Naive thymus-derived CD8-positive, alpha-beta T cell (primary cell): ENCODE measurements around the gene SHH. TPM values are rescaled to one million over a fixed set of nuclear protein-coding genes. Genes with fewer than 3 reads are reported as not detected.

Experiments
- ATAC-seq, 2 donors: fragments of 150-1000 bp; cut with Tn5 transposase in 1 of 2; sonication (Bioruptor Pico), chemical (Tn5 transposase) in 1 of 2; 1 replicate in 1 of 2; 2 replicates in 1 of 2; pipeline ENCODE4 v1.10.0; 2021; ENCODE audit warnings: mild to moderate bottlenecking in 2 of 2, moderate library complexity in 2 of 2
- POLR2A ChIA-PET: fragments of 350-600 bp; sonication (Branson Sonifier 250); formaldehyde crosslinking; loops from one replicate; lab custom pipeline; 2021; ENCODE audit warnings: antibody characterized with exemption; lab: Charles Lee
- DNase-seq, 10 donors: peaks; one replicate each; pipeline versions ENCODE4 v3.0.0 to v3.0.0-alpha.2; 2020 to 2022
- H3K27ac Mint-ChIP-seq, 10 donors: one replicate each; pipeline ENCODE4 v1.8.0; 2020 to 2022; ENCODE audit warnings: mild to moderate bottlenecking in 10 of 10, mixed read lengths in 10 of 10, moderate library complexity in 4 of 10, inconsistent platforms in 1 of 10
- H3K27me3 Mint-ChIP-seq, 5 donors: one replicate each; pipeline ENCODE4 v1.8.0; 2021 to 2022; ENCODE audit warnings: mixed read lengths in 5 of 5
- H3K36me3 Mint-ChIP-seq, 3 donors: one replicate each; pipeline ENCODE4 v1.8.0; 2020 to 2022; ENCODE audit warnings: mixed read lengths in 3 of 3, mild to moderate bottlenecking in 2 of 3, inconsistent platforms in 1 of 3
- H3K4me1 Mint-ChIP-seq, 4 donors: one replicate each; pipeline ENCODE4 v1.8.0; 2021 to 2022; ENCODE audit warnings: mixed read lengths in 4 of 4
- H3K4me3 Mint-ChIP-seq, 10 donors: one replicate each; pipeline ENCODE4 v1.8.0; 2020 to 2022; ENCODE audit warnings: mild to moderate bottlenecking in 10 of 10, mixed read lengths in 10 of 10, moderate library complexity in 6 of 10, inconsistent platforms in 1 of 10
- H3K9me3 Mint-ChIP-seq, 9 donors: one replicate each; pipeline ENCODE4 v1.8.0; 2020 to 2022; ENCODE audit warnings: mixed read lengths in 9 of 9, mild to moderate bottlenecking in 3 of 9, inconsistent platforms in 1 of 9, moderate library complexity in 1 of 9
- polyA plus RNA-seq, 3 donors: library from polyadenylated mRNA; unstranded; fragments of 300-500 nt; fragmentation: Illumina TruSeq; gene quantifications; one replicate each; pipeline ENCODE4 v1.2.3, GENCODE V29; 2021
- total RNA-seq, 8 experiments: library from RNA in 2 of 8; stranded (reverse) in 2 of 8; gene quantifications; one replicate each; pipeline ENCODE4 v1.2.3 and lab custom pipeline; 2021 to 2026

Gene SHH
- total and polyA plus RNA-seq, 5 experiments from 2014 or later, result 0.11 TPM; not detected in 4

DNA sequence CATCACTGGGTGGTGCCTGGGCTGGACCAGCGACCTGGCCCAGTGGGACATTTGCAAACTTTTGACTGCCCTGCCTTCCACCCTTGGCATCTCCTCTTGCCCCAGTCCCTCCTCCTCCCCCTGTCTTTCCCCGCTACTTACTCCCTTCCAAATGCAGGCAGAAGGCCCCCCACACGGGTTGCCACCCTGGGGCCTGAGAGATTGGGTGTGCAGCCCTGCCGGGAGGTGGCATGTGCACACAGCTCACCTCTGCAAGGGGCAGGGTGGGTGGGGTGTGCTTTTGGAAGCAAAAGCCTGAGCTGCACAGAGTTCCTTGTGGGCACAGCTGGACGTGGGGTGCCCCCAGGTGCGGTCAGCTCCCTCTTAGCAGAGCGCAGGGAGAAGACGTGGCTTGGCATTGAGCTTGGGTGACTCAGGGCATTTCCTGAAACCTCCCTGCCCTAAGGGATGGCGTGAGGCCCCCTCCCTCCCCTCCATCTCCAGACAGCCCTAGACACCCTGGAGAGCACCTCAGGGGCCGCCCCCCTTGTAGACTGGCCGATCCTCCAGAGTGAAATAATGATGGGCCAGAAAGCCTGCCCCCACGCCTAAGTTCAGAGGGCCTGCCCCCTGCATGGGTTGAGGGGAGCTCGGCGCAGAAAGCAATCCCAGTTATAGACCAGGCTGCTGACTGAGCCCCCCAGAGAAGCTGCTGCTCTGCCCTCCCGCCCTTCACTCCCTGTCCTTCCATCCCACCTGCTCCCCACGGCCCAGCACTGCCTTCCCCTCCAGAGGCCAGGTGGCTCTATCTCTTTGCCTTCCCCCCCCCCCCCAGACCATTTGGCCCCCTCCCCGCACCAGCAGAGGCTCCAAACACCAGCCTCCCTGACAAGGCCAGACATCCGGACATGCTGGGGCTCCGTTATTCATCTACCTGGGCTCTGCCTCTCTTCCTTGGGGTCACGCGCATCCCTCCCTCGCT lies 2.3 kb upstream of the SHH start:
- Mint-ChIP-seq H3K4me3 (no peak overlapping the region), H3K36me3 (peaks cover 0 to 2% (median 0%) of the 10 kb centered on the region in 3 donors), H3K27me3 (peaks cover 22 to 60% (median 39%) of the 10 kb centered on the region in 5 donors), H3K9me3 (peaks cover 0 to 2% (median 0%) of the 10 kb centered on the region in 9 donors), H3K4me1 (peaks cover 13 to 25% (median 18%) of the 10 kb centered on the region in 4 donors), H3K27ac (no peak overlapping the region)
- ATAC-seq (no peak), DNase-seq (no peak)
- POLR2A ChIA-PET, result interaction anchor here (0.6 kb wide), 1 partner anchor 13 kb away, joined by 5 read pairs; no protein-coding TSS in a partner anchor

DNA sequence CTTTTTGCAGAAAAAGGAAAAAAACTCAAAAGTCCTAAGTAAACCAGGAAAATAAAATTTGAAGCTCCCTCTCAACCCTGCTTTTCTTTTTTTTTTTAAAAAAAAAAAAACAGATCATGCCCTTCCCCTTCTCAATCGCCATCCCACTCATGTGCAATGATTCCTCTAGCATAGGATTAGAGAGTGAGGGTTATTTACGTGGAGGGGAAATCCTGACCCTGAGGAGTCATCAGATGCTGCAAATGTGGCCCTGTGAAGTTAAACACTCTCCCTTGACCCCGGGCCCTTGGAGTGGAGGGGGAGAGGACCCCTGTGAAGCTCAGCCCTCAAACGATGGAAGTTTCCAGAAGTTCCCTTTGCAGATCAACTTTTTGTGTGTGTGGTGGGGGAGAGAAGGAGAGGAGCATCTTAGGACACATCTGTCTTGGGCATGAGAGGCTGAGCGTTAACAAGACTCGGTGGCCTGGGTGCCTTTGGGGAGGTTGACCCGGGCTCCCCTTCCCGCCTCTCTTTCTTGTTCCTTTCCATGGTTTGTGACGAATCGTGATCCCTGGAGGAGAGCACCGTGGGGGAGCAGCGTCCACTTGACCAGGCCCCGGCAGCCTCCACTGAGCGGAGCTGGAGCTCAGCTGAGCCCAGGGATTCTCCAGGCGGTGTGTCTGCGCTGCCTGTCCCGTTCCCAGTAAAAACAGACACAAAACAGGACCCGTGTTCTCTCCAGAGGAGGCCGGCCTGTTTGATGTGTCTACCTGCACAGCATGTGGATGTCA lies 1.5 kb upstream of the SHH start:
- POLR2A ChIA-PET, result no interaction called here
- ATAC-seq (no peak), DNase-seq (no peak)
- H3K4me1 Mint-ChIP-seq, result peaks cover 17 to 28% (median 21%) of the 10 kb centered on the region in 4 donors
- no peak overlapping the region for H3K27ac Mint-ChIP-seq
- peaks cover 0 to 2% (median 0%) of the 10 kb centered on the region in 9 donors for H3K9me3 Mint-ChIP-seq
- H3K27me3 Mint-ChIP-seq, result peaks cover 25 to 62% (median 43%) of the 10 kb centered on the region in 5 donors
- H3K36me3 Mint-ChIP-seq, result peaks cover 0 to 2% (median 0%) of the 10 kb centered on the region in 3 donors
- no peak overlapping the region for H3K4me3 Mint-ChIP-seq

DNA sequence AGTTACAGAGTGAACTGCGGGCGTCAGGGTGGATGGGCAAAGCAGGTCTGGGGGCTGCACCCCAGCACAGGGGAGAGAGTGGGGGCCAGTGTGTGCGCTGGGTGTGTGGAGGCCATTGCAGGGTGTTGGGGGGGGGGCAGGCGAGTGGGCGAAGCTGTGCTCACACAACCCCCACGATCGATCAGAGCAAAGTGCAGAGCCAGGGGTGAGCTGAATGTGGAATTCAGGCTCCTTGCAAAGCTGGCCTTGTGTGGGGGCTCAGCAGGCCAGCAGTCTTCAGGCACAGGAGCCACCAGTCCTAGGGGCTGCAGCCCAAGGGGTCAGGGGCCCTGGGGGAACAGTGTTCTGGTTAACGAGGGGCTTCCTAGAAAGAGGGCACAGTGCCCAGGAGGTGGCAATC lies 862 bp upstream of the SHH start:
- peaks cover 17 to 28% (median 23%) of the 10 kb centered on the region in 4 donors for H3K4me1 Mint-ChIP-seq
- peaks cover 0 to 2% (median 0%) of the 10 kb centered on the region in 9 donors for H3K9me3 Mint-ChIP-seq
- peaks cover 0 to 2% (median 0%) of the 10 kb centered on the region in 3 donors for H3K36me3 Mint-ChIP-seq
- no peak overlapping the region for H3K4me3 Mint-ChIP-seq
- DNase-seq, result no peak
- H3K27me3 Mint-ChIP-seq, result peaks cover 25 to 63% (median 45%) of the 10 kb centered on the region in 5 donors
- ATAC-seq, result no peak
- POLR2A ChIA-PET, result no interaction called here
- no peak overlapping the region for H3K27ac Mint-ChIP-seq

DNA sequence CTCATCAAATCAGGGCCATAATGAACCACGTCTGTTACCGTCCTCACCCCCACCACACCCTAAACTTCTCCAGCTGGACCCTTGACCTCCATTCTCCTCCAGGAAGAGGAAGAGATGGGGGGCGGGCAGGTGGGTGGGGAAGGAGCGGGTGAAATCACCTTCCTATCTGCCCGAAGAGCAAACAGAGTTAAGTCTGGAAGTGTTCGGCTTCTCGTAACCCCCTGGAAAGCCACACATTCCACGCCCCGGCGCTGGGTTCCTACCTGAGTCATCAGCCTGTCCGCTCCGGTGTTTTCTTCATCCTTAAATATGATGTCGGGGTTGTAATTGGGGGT lies 736 bp downstream of the SHH start:
- Mint-ChIP-seq H3K27ac (no peak overlapping the region), H3K9me3 (no peaks in the 10 kb centered on the region), H3K4me1 (peaks cover 19 to 37% (median 30%) of the 10 kb centered on the region in 4 donors), H3K4me3 (no peak overlapping the region), H3K36me3 (peaks cover 0 to 2% (median 0%) of the 10 kb centered on the region in 3 donors), H3K27me3 (peaks cover 25 to 79% (median 54%) of the 10 kb centered on the region in 5 donors)
- ATAC-seq (no peak), DNase-seq (peak in 1 of 10 donors; percentile 53)
- POLR2A ChIA-PET, result no interaction called here

DNA sequence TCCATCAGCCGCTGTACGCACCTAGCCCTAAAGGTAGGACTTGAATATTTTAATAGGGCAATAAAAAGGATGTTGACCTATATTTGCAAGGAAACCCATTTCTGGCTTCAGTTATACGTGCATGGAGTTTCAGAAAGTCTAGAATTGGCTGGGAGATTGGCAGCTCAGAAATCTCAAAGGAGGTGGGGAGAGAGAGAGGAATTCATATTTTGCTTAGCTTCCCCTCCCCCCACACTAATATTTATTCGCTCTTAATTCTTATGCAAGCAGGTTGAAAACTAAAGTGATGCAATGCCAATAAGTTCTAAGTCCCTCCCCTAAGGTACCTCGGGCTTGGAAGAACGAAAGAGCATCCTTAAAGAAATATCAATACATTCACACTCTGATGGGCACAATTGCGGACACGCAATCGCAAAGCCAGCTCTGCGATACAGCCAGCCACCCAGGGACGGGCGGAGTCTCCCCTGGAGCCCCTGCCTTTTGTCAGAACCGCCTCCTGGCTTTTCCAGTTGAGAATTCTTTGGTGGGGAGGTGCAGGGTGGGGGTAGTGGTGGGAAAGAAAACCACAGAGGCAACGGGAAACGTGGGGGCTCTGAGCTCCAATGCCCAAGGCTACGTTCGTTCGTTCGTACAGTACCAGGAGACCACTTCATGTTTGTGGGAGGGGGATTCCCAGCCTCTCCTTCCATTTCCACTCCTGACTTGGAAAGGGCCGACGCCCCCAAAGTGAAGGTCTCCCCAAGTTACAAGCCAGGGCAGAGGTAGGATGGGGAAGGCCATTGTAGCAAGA lies 1.3 kb downstream of the SHH start:
- no peak for DNase-seq
- H3K27ac Mint-ChIP-seq, result no peak overlapping the region
- H3K9me3 Mint-ChIP-seq, result no peaks in the 10 kb centered on the region
- peaks cover 25 to 83% (median 58%) of the 10 kb centered on the region in 5 donors for H3K27me3 Mint-ChIP-seq
- peak overlapping the region in 2 of 10 donors; percentile 11 to 60 for H3K4me3 Mint-ChIP-seq
- peaks cover 0 to 2% (median 0%) of the 10 kb centered on the region in 3 donors for H3K36me3 Mint-ChIP-seq
- ATAC-seq, result no peak
- POLR2A ChIA-PET, result no interaction called here
- H3K4me1 Mint-ChIP-seq, result peaks cover 19 to 41% (median 33%) of the 10 kb centered on the region in 4 donors

DNA sequence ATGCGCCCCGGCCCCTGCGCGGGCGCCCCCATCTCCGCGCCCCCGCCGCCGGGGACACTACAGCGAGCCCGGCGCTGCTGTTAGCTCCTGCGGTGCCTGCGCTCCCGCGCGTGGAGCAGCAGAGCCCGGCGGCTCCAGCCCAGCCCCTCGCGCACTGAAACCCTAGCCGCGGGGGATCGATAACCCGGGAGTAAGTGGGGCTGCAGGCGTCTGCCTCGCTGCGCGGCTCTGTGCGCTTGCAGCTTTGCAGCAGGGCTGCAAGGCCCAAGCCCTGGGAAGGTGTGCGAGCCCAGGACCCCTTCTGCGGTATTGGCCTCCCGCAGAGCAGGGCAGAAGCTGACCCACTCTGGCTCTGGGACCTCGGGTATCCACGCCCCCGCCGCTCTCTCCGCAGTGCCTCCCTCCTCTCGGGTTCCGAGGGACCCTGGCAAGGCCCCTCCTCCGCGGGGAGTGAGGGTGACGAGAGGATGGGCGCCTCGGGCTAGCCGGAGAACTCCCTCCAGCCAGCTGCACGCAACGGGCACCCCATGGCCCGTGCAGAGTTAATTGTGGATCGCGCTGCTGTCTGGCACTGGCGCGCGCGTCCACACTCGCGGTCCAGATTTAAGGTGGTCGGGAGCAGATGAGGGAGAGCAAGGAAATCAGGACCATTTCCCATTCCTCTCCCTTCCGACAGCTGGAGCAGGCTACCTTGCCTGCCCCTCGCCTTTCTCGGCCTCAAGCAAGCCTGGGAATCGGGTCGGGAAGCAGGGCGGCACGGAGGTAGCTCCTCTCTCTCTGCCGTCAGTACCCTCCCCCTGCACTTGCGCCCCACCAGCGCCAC lies 2.1 kb downstream of the SHH start:
- DNase-seq (peak in 1 of 10 donors; percentile 61), ATAC-seq (no peak)
- Mint-ChIP-seq H3K36me3 (peaks cover 0 to 2% (median 0%) of the 10 kb centered on the region in 3 donors), H3K9me3 (no peaks in the 10 kb centered on the region), H3K27ac (no peak overlapping the region), H3K4me1 (peaks cover 14 to 37% (median 29%) of the 10 kb centered on the region in 4 donors), H3K4me3 (peak overlapping the region in 2 of 10 donors; percentile 11 to 60), H3K27me3 (peaks cover 23 to 75% (median 51%) of the 10 kb centered on the region in 5 donors)
- POLR2A ChIA-PET, result no interaction called here

DNA sequence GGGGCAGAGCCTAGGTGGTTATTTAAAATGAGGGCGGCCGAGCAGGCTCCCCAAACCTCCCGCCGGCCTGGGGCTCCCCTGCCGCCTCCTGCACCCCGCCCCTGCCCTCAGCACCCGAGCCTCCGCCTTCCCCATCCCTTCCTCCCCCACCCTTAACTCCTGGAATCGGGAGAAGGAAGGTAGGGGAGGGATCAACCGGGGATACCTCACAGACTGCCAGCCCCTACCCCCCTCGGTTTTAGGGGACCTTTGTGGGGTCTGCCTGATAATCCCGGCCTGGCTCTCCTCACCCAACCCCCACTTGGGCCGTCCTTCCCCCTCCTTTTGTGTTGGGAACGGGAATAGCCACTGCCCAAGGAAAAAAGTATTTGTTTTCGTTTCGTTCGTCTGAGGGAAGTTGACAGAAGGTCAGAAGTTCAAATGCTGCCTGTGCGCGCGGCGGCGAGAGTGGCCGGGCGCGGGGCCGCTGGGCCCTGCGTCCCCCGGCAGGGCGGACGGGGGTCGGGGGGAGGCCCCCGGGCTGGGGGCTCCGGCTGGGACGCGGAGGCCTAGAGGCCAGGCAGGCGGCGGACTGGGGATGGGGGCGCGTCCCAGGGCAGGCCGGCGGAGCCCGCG lies 2.8 kb downstream of the SHH start:
- ATAC-seq (no peak), DNase-seq (peak in 1 of 10 donors; percentile 16)
- peaks cover 23 to 73% (median 51%) of the 10 kb centered on the region in 5 donors for H3K27me3 Mint-ChIP-seq
- POLR2A ChIA-PET, result no interaction called here
- peak overlapping the region in 1 of 10 donors; percentile 53 for H3K4me3 Mint-ChIP-seq
- H3K4me1 Mint-ChIP-seq, result peaks cover 14 to 38% (median 28%) of the 10 kb centered on the region in 4 donors
- no peak overlapping the region for H3K27ac Mint-ChIP-seq
- peaks cover 0 to 2% (median 0%) of the 10 kb centered on the region in 3 donors for H3K36me3 Mint-ChIP-seq
- no peaks in the 10 kb centered on the region for H3K9me3 Mint-ChIP-seq

DNA sequence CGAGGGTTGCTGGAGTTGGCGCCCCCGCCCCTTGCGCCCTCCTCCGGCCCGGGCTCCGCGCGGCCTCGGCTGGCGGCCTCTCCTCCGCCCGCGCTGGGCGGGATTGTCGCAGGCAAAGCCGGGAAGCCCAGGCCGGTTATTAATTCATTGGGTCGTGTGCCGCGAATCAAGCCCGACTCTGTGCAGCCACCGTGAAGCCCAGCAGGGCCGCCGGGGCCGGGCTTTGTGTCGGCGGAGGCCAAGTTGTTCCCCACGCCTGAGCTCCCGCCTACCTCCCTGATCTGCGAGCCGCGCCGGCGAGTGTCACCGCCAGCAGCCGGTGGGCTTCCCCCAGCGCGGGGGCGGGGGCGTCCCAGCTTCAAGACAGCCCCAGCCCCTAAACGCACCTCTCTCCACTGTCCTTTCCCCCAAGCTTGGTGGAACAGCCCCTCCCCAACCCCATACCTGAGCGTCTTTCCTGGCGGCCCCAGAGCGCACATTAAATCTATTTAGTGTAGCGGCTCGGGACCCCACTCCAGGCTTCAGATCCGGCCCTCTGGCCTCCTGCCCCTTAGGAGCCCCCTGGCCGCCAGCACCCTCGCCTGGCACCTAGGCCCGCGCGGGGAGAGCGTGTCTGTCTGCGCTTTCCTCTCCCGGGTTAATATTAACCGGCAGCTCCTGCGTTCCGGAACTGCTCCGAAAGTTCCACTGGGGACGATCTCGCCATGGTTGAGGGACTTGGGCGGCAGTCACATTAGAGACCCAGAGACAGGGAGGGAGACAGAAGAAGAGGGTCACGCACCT lies 3.5 kb downstream of the SHH start:
- H3K4me3 Mint-ChIP-seq, result peak overlapping the region in 3 of 10 donors; percentile 14 to 53 (median 27)
- POLR2A ChIA-PET, result no interaction called here
- DNase-seq (peak in 1 of 10 donors; percentile 35), ATAC-seq (no peak)
- no peaks in the 10 kb centered on the region for H3K9me3 Mint-ChIP-seq
- no peak overlapping the region for H3K27ac Mint-ChIP-seq
- H3K27me3 Mint-ChIP-seq, result peaks cover 21 to 69% (median 46%) of the 10 kb centered on the region in 5 donors
- H3K36me3 Mint-ChIP-seq, result peaks cover 0 to 2% (median 0%) of the 10 kb centered on the region in 3 donors
- peaks cover 14 to 42% (median 31%) of the 10 kb centered on the region in 4 donors for H3K4me1 Mint-ChIP-seq

DNA sequence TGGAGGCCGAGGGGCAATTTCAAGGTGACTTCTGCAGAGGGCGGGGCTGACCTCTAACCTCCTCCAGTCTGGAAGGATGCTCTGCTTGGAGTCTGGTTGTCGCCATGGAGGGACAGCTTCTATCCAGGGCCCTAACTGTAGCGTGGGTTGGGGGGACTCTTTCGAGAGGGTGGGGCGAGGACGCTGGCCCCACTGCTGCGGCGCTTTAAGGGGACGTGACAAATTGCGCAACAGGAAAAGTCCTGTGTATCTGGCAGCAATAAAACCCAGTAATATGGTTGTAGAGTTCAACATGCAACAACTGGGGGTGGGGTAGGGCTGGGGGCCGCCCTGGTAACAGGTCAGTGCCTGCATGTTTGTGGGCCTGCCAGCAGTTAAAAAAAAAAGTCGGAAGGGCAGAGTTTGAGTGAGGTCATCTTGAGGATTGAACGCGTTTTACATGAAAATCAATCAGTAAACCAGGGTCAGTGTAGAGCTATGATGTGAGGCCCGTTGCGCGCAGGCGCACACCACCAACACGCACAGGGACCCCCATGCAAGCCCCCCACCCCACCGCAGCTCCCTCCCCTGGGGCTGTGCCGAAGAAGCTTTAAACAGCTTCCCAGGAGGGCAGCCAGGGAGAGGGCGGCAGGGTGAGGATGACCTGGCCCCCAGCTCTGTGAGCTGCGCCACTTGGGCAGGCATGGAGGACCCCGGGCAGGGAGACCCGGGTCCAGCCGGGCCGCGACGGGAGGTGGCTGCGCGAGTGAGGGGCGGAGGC lies 4.3 kb downstream of the SHH start:
- no peaks in the 10 kb centered on the region for H3K36me3 Mint-ChIP-seq
- H3K4me1 Mint-ChIP-seq, result peaks cover 16 to 46% (median 35%) of the 10 kb centered on the region in 4 donors
- peak overlapping the region in 1 of 10 donors; percentile 62 for H3K27ac Mint-ChIP-seq
- no peaks in the 10 kb centered on the region for H3K9me3 Mint-ChIP-seq
- POLR2A ChIA-PET, result no interaction called here
- ATAC-seq (no peak), DNase-seq (peak in 1 of 10 donors; percentile 28)
- H3K27me3 Mint-ChIP-seq, result peaks cover 18 to 67% (median 44%) of the 10 kb centered on the region in 5 donors
- peak overlapping the region in 5 of 10 donors; percentile 8 to 33 (median 18) for H3K4me3 Mint-ChIP-seq
